Ascending aorta (tissue), 2 donors: ENCODE results near the gene ZNF277. TPM values are rescaled to one million over a fixed set of nuclear protein-coding genes. Genes with fewer than 3 reads are reported as not detected.

Experiments used
- DNase-seq, 2 donors: peaks; one replicate each; pipeline ENCODE4 v3.0.0-alpha.2; 2019; ENCODE audit warnings: low spot score in 2 of 2
- H3K27ac ChIP-seq, 2 donors: fragments of 200-600 bp; sonication (generic); one replicate each; pipeline ENCODE4 v1.5.1; 2016 to 2017; ENCODE audit warnings: mild to moderate bottlenecking in 1 of 2
- H3K27me3 ChIP-seq: fragments of 200-600 bp; sonication (generic); one replicate; pipeline ENCODE4 v1.5.1; 2017
- H3K36me3 ChIP-seq, 2 donors: fragments of 200-600 bp; sonication (generic); one replicate each; pipeline ENCODE4 v1.5.1; 2016
- H3K4me1 ChIP-seq, 2 donors: fragments of 200-600 bp; sonication (generic); one replicate each; pipeline ENCODE4 v1.5.1; 2016 to 2017; ENCODE audit warnings: mild to moderate bottlenecking in 1 of 2
- H3K4me3 ChIP-seq, 2 donors: fragments of 200-600 bp; sonication (generic); one replicate each; pipeline ENCODE4 v1.5.1; 2016 to 2017; ENCODE audit warnings: mild to moderate bottlenecking in 1 of 2
- H3K9me3 ChIP-seq, 2 donors: fragments of 200-600 bp; sonication (generic); one replicate each; pipeline ENCODE4 v1.5.1; 2016
- intact Hi-C: fragments of 100-400 bp; cut with DNase I; formaldehyde crosslinking; loops from one replicate; pipeline ENCODE4 v1.15.1; 2023
- total RNA-seq: library from RNA; depleted of rRNA; stranded (reverse); fragments of >200 nt; gene quantifications from one replicate; pipeline ENCODE4 v1.1.0, GENCODE V29; 2016
- TF ChIP-seq, protein P1 (sequence below), 3 experiments: fragments of 200-600 bp in 2 of 3; fragments of 450-650 bp in 1 of 3; sonication (generic) in 2 of 3; IDR thresholded peaks; one replicate each; pipeline ENCODE4 v1.5.1; 2016 to 2019; ENCODE audit warnings: antibody characterized with exemption in 3 of 3, mild to moderate bottlenecking in 1 of 3, moderate library complexity in 1 of 3

Gene ZNF277
- 0.43 TPM for total RNA-seq

- TF ChIP-seq, protein P1, sequence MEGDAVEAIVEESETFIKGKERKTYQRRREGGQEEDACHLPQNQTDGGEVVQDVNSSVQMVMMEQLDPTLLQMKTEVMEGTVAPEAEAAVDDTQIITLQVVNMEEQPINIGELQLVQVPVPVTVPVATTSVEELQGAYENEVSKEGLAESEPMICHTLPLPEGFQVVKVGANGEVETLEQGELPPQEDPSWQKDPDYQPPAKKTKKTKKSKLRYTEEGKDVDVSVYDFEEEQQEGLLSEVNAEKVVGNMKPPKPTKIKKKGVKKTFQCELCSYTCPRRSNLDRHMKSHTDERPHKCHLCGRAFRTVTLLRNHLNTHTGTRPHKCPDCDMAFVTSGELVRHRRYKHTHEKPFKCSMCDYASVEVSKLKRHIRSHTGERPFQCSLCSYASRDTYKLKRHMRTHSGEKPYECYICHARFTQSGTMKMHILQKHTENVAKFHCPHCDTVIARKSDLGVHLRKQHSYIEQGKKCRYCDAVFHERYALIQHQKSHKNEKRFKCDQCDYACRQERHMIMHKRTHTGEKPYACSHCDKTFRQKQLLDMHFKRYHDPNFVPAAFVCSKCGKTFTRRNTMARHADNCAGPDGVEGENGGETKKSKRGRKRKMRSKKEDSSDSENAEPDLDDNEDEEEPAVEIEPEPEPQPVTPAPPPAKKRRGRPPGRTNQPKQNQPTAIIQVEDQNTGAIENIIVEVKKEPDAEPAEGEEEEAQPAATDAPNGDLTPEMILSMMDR (IDR thresholded peaks at IDR 0.05) = peak in 1 of 3 experiments; percentile 13
- intact Hi-C loops = loop anchor here (1.0 to 10.0 kb wide), 6 partner anchors 186 to 728 kb away; partner anchors contain the start of genes IFRD1, IMMP2L and LSMEM1
Measured at GRCh38 chr7:112206238-112206990, at the start of gene ZNF277, which contains the start of gene DOCK4. Gene ZNF277 (plus strand): TSS chr7:112206695. CDS start chr7:112206717, 22 bp downstream. Gene DOCK4 (minus strand): TSS chr7:112206399. CDS start chr7:112206138, 261 bp downstream.

DNA sequence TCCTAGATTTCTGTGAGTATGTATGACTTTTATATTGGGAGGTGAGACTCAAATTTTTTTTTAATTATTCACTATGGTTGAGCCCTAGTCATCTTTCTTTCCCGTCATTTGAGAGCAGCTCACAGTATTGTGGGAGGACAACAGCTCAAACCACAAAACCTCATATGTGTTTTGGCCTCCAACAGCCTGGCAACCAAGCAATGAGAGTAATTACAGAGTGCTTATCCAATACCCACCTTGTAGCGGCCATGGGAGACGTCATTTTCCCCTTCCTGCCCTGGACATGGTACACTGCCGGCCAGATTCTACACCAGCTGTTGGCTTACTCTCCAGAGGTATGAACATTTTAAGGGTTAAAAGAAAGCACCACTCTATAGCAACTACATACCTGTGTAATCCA, 49.4 kb upstream of the ZNF277 start:
- Histone ChIP-seq H3K4me1 (peaks cover 0 to 5% of the 10 kb centered on the region in 2 donors), H3K4me3 (no peak overlapping the region), H3K27ac (no peak overlapping the region), H3K9me3 (no peaks in the 10 kb centered on the region), H3K27me3 (no peaks in the 10 kb centered on the region), H3K36me3 (no peaks in the 10 kb centered on the region)
- TF ChIP-seq, protein P1 (IDR thresholded peaks at IDR 0.05) = no peak
- intact Hi-C loops = no loop called here
- no peak for DNase-seq

More at GRCh38 chr7:112206238-112206990, at the start of gene ZNF277, which contains the start of gene DOCK4:
- Histone ChIP-seq H3K9me3 (no peaks in the 10 kb centered on the region), H3K27me3 (no peaks in the 10 kb centered on the region), H3K27ac (peak within 1 kb of the TSS; percentile 82 to 84), H3K4me3 (peak within 1 kb of the TSS; percentile 82), H3K4me1 (peaks cover 0 to 7% of the 10 kb centered on the region in 2 donors), H3K36me3 (no peaks in the 10 kb centered on the region)
- DNase-seq = peak; percentile 95 to 100

DNA sequence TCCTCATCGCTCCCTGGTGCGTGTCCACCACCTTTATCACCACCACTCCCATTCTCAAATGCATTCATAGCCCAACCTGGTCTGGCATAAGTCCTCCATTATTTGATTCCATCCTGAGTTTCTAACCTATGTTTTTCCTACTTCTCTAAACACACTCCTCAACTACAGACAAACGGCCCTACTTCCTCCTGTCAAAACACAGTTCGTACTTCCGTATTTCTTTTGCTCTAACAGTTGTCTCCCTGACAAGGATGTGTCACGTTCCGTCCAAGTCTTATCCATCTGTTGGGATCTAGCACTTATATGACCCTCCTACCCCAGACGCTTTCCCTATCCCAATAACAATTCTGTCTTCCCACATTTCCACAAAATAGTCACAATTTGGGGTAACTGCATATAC, 47.1 kb upstream of the ZNF277 start:
- no peak overlapping the region for H3K4me3 ChIP-seq
- intact Hi-C loops = no loop called here
- TF ChIP-seq, protein P1 (IDR thresholded peaks at IDR 0.05) = no peak
- H3K27me3 ChIP-seq = no peaks in the 10 kb centered on the region
- H3K27ac ChIP-seq = no peak overlapping the region
- H3K36me3 ChIP-seq = no peaks in the 10 kb centered on the region
- H3K4me1 ChIP-seq = peaks cover 0 to 7% of the 10 kb centered on the region in 2 donors
- H3K9me3 ChIP-seq = no peaks in the 10 kb centered on the region
- no peak for DNase-seq

GRCh38 chr7:112160130-112160770, 46.2 kb upstream of the ZNF277 start:
- no peaks in the 10 kb centered on the region for H3K36me3 ChIP-seq
- intact Hi-C loops = no loop called here
- H3K4me1 ChIP-seq = peaks cover 0 to 7% of the 10 kb centered on the region in 2 donors
- TF ChIP-seq, protein P1 (IDR thresholded peaks at IDR 0.05) = no peak
- no peak for DNase-seq
- H3K4me3 ChIP-seq = no peak overlapping the region
- H3K27me3 ChIP-seq = no peaks in the 10 kb centered on the region
- peak overlapping the region in 1 of 2 donors; percentile 36 for H3K27ac ChIP-seq
- no peaks in the 10 kb centered on the region for H3K9me3 ChIP-seq

DNA sequence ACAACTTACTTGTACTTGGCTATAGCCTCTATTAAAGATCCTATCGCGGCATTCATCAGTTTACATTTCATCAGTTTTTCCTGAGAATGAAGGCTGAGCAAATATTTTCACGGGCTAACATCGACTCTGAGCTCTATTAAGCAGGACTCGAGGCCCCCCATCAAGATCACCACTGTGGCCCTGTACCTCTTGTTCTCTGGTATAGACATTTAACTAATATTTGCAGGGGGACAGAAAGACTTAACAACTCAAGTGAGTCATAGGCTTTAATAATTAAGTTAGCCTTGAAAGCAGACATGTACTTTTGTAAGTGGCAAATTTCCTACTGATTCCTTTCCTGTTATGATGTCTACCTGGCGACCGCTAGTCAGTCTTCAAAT, 45.7 kb upstream of the ZNF277 start:
- intact Hi-C loops = no loop called here
- TF ChIP-seq, protein P1 (IDR thresholded peaks at IDR 0.05) = no peak
- Histone ChIP-seq H3K27me3 (no peaks in the 10 kb centered on the region), H3K27ac (peak overlapping the region in 1 of 2 donors; percentile 36), H3K36me3 (no peaks in the 10 kb centered on the region), H3K9me3 (no peaks in the 10 kb centered on the region), H3K4me3 (no peak overlapping the region), H3K4me1 (peaks cover 0 to 7% of the 10 kb centered on the region in 2 donors)
- DNase-seq = no peak
